Sigmoid colon (tissue), 7 donors: Measurements from ENCODE around the gene BRIX1. TPM values are rescaled to one million over a fixed set of nuclear protein-coding genes. Genes with fewer than 3 reads are reported as not detected.

Source experiments
- DNase-seq: peaks from one replicate; pipeline ENCODE4 v3.0.0-alpha.2; 2019
- H3K27ac ChIP-seq, 4 donors: fragments of 200-600 bp; sonication (generic); one replicate each; pipeline ENCODE4 v1.5.1; 2016 to 2019; ENCODE audit warnings: mild to moderate bottlenecking in 1 of 4
- H3K27me3 ChIP-seq, 3 donors: fragments of 200-600 bp; sonication (generic); one replicate each; pipeline ENCODE4 v1.5.1; 2019; ENCODE audit warnings: mild to moderate bottlenecking in 1 of 3
- H3K36me3 ChIP-seq, 4 donors: fragments of 200-600 bp; sonication (generic); one replicate each; pipeline ENCODE4 v1.5.1; 2016 to 2019
- H3K4me1 ChIP-seq, 4 donors: fragments of 200-600 bp; sonication (generic); one replicate each; pipeline ENCODE4 v1.5.1; 2017 to 2019
- H3K4me3 ChIP-seq, 4 donors: fragments of 200-600 bp; sonication (generic); one replicate each; pipeline ENCODE4 v1.5.1; 2017 to 2019; ENCODE audit warnings: mild to moderate bottlenecking in 2 of 4, moderate library complexity in 1 of 4
- H3K9me3 ChIP-seq, 4 donors: fragments of 200-600 bp in 3 of 4; sonication (generic) in 3 of 4; one replicate each; pipeline versions ENCODE4 v1.5.1 to v1.6.1; 2013 to 2019
- CTCF ChIP-seq, 4 experiments: fragments of 450-650 bp in 3 of 4; fragments of 200-600 bp in 1 of 4; IDR thresholded peaks; one replicate each; pipeline ENCODE4 v1.5.1; 2016 to 2019; ENCODE audit warnings: antibody characterized with exemption in 4 of 4, mild to moderate bottlenecking in 3 of 4, moderate library complexity in 2 of 4
- EP300 ChIP-seq, 4 donors: sonication (generic); formaldehyde crosslinking; IDR thresholded peaks; one replicate each; pipeline ENCODE4 v1.6.1; 2017; ENCODE audit warnings: antibody characterized with exemption in 4 of 4
- POLR2A ChIP-seq, 2 donors: fragments of 450-650 bp; IDR thresholded peaks; one replicate each; pipeline ENCODE4 v1.6.1; 2016; ENCODE audit warnings: antibody characterized with exemption in 2 of 2, mild to moderate bottlenecking in 2 of 2, moderate library complexity in 2 of 2
- POLR2AphosphoS5 ChIP-seq, 4 donors: sonication (generic); formaldehyde crosslinking; IDR thresholded peaks; one replicate each; pipeline ENCODE4 v1.6.1; 2017; ENCODE audit warnings: antibody characterized with exemption in 4 of 4
- WGBS, 2 donors: extraction: QIAGEN DNeasy Blood & Tissue Kit; methylation state at CpG; one replicate each; pipeline ENCODE4 v1.1.7; 2013; 5-methylcytosine and 5-hydroxymethylcytosine counted together
- intact Hi-C: fragments of 100-400 bp; cut with DNase I; formaldehyde crosslinking; loops from one replicate; pipeline ENCODE4 v1.15.1; 2023
- polyA plus RNA-seq, 3 donors: library from polyadenylated mRNA; stranded (reverse); fragments of 200-250 nt; gene quantifications; one replicate each; pipeline ENCODE4 v1.2.3, GENCODE V29; 2013
- total RNA-seq, 4 donors: library from RNA; depleted of rRNA; stranded (reverse); fragments of >200 nt; gene quantifications; one replicate each; pipeline ENCODE4 v1.1.0, GENCODE V29; 2016
- donor health status: healthy with polysubstance abuse.
- donor health status: Bipolar disorder and iron deficiency.
- donor health status: healthy.

The BRIX1 gene
- total and polyA plus RNA-seq, 7 donors: 8.6 to 26.0 (median 20.2) TPM

DNA sequence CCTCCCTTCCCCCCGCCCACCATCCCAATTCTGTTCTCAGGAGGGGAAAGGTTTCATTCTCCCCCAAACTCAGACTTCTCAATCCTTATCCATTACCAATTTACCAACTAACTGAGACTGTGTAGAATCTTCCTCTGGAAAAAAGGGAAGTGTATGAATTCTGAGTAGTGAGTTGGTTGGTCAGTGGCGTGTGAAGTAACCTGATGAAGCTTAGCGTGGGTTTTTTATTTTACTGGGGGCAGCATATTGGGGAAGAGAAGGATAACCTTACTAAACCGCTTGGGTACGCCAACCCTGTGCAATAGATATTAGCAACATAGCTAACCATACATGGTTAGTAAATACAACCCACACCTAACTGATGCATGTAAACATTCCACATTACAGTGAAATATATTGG lies 12.8 kb downstream of the BRIX1 start:
- no peak for DNase-seq
- no peak overlapping the region for H3K27ac ChIP-seq
- intact Hi-C loops: no loop called here
- peaks cover 0 to 31% (median 22%) of the 10 kb centered on the region in 4 donors for H3K4me1 ChIP-seq
- 88 to 89% methylated on average over 5 of the region's 5 CpGs for WGBS, 2 donors
- H3K4me3 ChIP-seq: no peak overlapping the region
- peaks cover 0 to 37% (median 14%) of the 10 kb centered on the region in 4 donors for H3K36me3 ChIP-seq
- H3K9me3 ChIP-seq: no peaks in the 10 kb centered on the region
- H3K27me3 ChIP-seq: no peaks in the 10 kb centered on the region
- no peak for TF ChIP-seq POLR2A (IDR thresholded peaks at IDR 0.05)
- no peak for TF ChIP-seq POLR2AphosphoS5 (IDR thresholded peaks at IDR 0.05)
- no peak for TF ChIP-seq EP300 (IDR thresholded peaks at IDR 0.05)
- TF ChIP-seq CTCF (IDR thresholded peaks at IDR 0.05): no peak

- Histone ChIP-seq H3K27ac (peak within 1 kb of the TSS; percentile 87 to 97 (median 96)), H3K27me3 (no peaks in the 10 kb centered on the region), H3K4me1 (peaks cover 0 to 24% (median 19%) of the 10 kb centered on the region in 4 donors), H3K4me3 (peak within 1 kb of the TSS; percentile 60 to 95 (median 86)), H3K9me3 (no peaks in the 10 kb centered on the region), H3K36me3 (peaks cover 0 to 27% (median 8%) of the 10 kb centered on the region in 4 donors)
- TF ChIP-seq POLR2AphosphoS5 (IDR thresholded peaks at IDR 0.05) (peak in 3 of 4 donors; percentile 6 to 57 (median 49)), EP300 (IDR thresholded peaks at IDR 0.05) (no peak)
- peak; percentile 99 for DNase-seq
- WGBS, 2 donors: 1% methylated on average over 63 of the region's 63 CpGs
- intact Hi-C loops: no loop called here
These were observed 13.7 kb downstream of the BRIX1 start, which contains the start of gene DNAJC21 for GRCh38 chr5:34929134-34929719. Gene DNAJC21, plus strand, starts transcription at chr5:34929559. Its CDS starts 261 bp downstream, at chr5:34929820.

- TF ChIP-seq CTCF (IDR thresholded peaks at IDR 0.05): no peak
- peak in 3 of 4 donors; percentile 28 to 55 (median 35) for TF ChIP-seq POLR2AphosphoS5 (IDR thresholded peaks at IDR 0.05)
- no peak for TF ChIP-seq EP300 (IDR thresholded peaks at IDR 0.05)
- peaks cover 0 to 20% (median 7%) of the 10 kb centered on the region in 4 donors for H3K36me3 ChIP-seq
- no peaks in the 10 kb centered on the region for H3K9me3 ChIP-seq
- H3K4me3 ChIP-seq: peak overlapping the region; percentile 60 to 95 (median 86)
- WGBS, 2 donors: 0 to 1% methylated on average over 70 of the region's 70 CpGs
- peak overlapping the region; percentile 87 to 97 (median 96) for H3K27ac ChIP-seq
- H3K4me1 ChIP-seq: peaks cover 0 to 24% (median 19%) of the 10 kb centered on the region in 4 donors
- H3K27me3 ChIP-seq: no peaks in the 10 kb centered on the region
- intact Hi-C loops: loop anchor here (1.0 kb wide), 1 partner anchor 15 kb away; the partner anchor contains the start of genes BRIX1 and RAD1
- DNase-seq: peak; percentile 96
These were observed 14.4 kb downstream of the BRIX1 start for GRCh38 chr5:34929720-34930461.

GRCh38 chr5:34930462-34930844 lies 14.9 kb downstream of the BRIX1 start:
- intact Hi-C loops: loop anchor here (1.0 kb wide), 1 partner anchor 15 kb away; the partner anchor contains the start of genes BRIX1 and RAD1
- H3K36me3 ChIP-seq: peaks cover 0 to 15% (median 5%) of the 10 kb centered on the region in 4 donors
- H3K9me3 ChIP-seq: no peaks in the 10 kb centered on the region
- TF ChIP-seq CTCF (IDR thresholded peaks at IDR 0.05) (no peak), POLR2AphosphoS5 (IDR thresholded peaks at IDR 0.05) (no peak), EP300 (IDR thresholded peaks at IDR 0.05) (no peak), POLR2A (IDR thresholded peaks at IDR 0.05) (no peak)
- peak overlapping the region; percentile 87 to 97 (median 96) for H3K27ac ChIP-seq
- H3K4me3 ChIP-seq: peak overlapping the region; percentile 60 to 95 (median 86)
- DNase-seq: no peak
- no peaks in the 10 kb centered on the region for H3K27me3 ChIP-seq
- peaks cover 0 to 24% (median 19%) of the 10 kb centered on the region in 4 donors for H3K4me1 ChIP-seq
- WGBS, 2 donors: 0 to 1% methylated on average over 3 of the region's 3 CpGs

GRCh38 chr5:34930870-34931269 lies 15.4 kb downstream of the BRIX1 start:
- 59 to 80% methylated on average over 4 of the region's 4 CpGs for WGBS, 2 donors

More at GRCh38 chr5:34930870-34931269, 15.4 kb downstream of the BRIX1 start:
- Histone ChIP-seq H3K27me3 (no peaks in the 10 kb centered on the region), H3K36me3 (peaks cover 0 to 14% (median 4%) of the 10 kb centered on the region in 4 donors), H3K9me3 (no peaks in the 10 kb centered on the region), H3K4me3 (peak overlapping the region; percentile 60 to 95 (median 86)), H3K4me1 (peaks cover 0 to 24% (median 19%) of the 10 kb centered on the region in 4 donors), H3K27ac (peak overlapping the region; percentile 87 to 97 (median 96))
- TF ChIP-seq POLR2AphosphoS5 (IDR thresholded peaks at IDR 0.05): no peak
- TF ChIP-seq POLR2A (IDR thresholded peaks at IDR 0.05): no peak
- no peak for TF ChIP-seq CTCF (IDR thresholded peaks at IDR 0.05)
- TF ChIP-seq EP300 (IDR thresholded peaks at IDR 0.05): no peak
- intact Hi-C loops: loop anchor here (1.0 kb wide), 1 partner anchor 16 kb away; the partner anchor contains the start of genes BRIX1 and RAD1
- no peak for DNase-seq
